GM21786 (cell line): ENCODE measurements around the gene GTPBP2.
"Not testable (repeated sequence)": the region's sequence is repeated elsewhere in the genome, so short reads cannot be mapped to it uniquely, and the experiment has no call there.

ENCODE experiments used
- ATAC-seq: cut with Tn5 transposase; IDR thresholded peaks from one replicate; pipeline ENCODE4 v1.9.1; 2021; ENCODE audit not compliant: unreplicated experiment

The GTPBP2 gene

GRCh38 chr6:43625393-43625992, 3.6 kb downstream of the GTPBP2 start:
- no peak for ATAC-seq

GRCh38 chr6:43624786-43625288, 4.2 kb downstream of the GTPBP2 start:
- no peak for ATAC-seq

- no peak for ATAC-seq
Observed at GRCh38 chr6:43623880-43624785, 4.9 kb downstream of the GTPBP2 start.

- no peak for ATAC-seq
Observed at GRCh38 chr6:43622541-43622940, 6.5 kb downstream of the GTPBP2 start.

- ATAC-seq: no peak
Observed at GRCh38 chr6:43621836-43622180, 7.3 kb downstream of the GTPBP2 start.

- no peak for ATAC-seq
Observed at GRCh38 chr6:43621078-43621835, 7.8 kb downstream of the GTPBP2 start.

GRCh38 chr6:43616725-43617472, 12.2 kb downstream of the GTPBP2 start:
- ATAC-seq: no peak

GRCh38 chr6:43614396-43614730, 14.7 kb downstream of the GTPBP2 start:
- ATAC-seq: no peak

GRCh38 chr6:43613721-43614395, 15.2 kb downstream of the GTPBP2 start:
- ATAC-seq: no peak

- ATAC-seq: no peak
Observed at GRCh38 chr6:43610431-43610830, 18.6 kb downstream of the GTPBP2 start.

- no peak for ATAC-seq
Observed at GRCh38 chr6:43609402-43609801, 19.7 kb downstream of the GTPBP2 start.

- no peak for ATAC-seq
Observed at GRCh38 chr6:43608807-43609206, 20.3 kb downstream of the GTPBP2 start.

- ATAC-seq: no peak
Observed at GRCh38 chr6:43608310-43608763, 20.7 kb downstream of the GTPBP2 start.

GRCh38 chr6:43606019-43606418, 23.0 kb downstream of the GTPBP2 start:
- ATAC-seq: no peak

- ATAC-seq: no peak
Observed at GRCh38 chr6:43604174-43604573, 24.9 kb downstream of the GTPBP2 start.

GRCh38 chr6:43600595-43600994, 28.5 kb downstream of the GTPBP2 start:
- ATAC-seq: no peak

- no peak for ATAC-seq
Observed at GRCh38 chr6:43593938-43594337, 35.1 kb downstream of the GTPBP2 start.

- not testable (repeated sequence) for ATAC-seq
Observed at GRCh38 chr6:43589564-43589963, 39.5 kb downstream of the GTPBP2 start.

GRCh38 chr6:43588194-43588593, 40.9 kb downstream of the GTPBP2 start:
- no peak for ATAC-seq

- no peak for ATAC-seq
Observed at GRCh38 chr6:43584892-43585570, 44.0 kb downstream of the GTPBP2 start.
